ENCODE measurements around the gene CFAP61.

CFAP61 gene

DNA sequence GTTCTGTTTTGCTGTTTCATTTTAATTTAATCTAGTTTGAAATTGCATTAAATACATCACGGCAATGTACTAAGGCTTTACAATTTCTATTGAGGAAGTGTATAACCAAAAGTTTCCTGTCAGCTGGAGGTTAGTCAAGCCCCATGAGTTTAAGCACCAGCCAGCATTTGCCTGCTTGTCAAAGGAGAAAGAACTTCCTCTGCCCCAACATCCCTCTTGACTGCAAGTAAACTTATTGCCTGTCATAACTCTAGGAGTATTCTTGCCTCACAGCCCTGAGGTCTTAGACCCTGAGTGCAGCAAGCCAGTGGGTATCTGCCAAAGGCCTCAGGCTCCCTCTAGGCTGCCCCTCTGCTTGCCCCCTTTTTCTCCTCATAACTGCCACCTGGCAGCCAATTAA, 208.8 kb downstream of the CFAP61 start:
- no peak overlapping the region for H3K4me3 ChIP-seq (ENCODE audit: control insufficient read depth, low read depth, low read length)
- no peak for DNase-seq (ENCODE audit: low read depth)
- TF ChIP-seq, protein P1, sequence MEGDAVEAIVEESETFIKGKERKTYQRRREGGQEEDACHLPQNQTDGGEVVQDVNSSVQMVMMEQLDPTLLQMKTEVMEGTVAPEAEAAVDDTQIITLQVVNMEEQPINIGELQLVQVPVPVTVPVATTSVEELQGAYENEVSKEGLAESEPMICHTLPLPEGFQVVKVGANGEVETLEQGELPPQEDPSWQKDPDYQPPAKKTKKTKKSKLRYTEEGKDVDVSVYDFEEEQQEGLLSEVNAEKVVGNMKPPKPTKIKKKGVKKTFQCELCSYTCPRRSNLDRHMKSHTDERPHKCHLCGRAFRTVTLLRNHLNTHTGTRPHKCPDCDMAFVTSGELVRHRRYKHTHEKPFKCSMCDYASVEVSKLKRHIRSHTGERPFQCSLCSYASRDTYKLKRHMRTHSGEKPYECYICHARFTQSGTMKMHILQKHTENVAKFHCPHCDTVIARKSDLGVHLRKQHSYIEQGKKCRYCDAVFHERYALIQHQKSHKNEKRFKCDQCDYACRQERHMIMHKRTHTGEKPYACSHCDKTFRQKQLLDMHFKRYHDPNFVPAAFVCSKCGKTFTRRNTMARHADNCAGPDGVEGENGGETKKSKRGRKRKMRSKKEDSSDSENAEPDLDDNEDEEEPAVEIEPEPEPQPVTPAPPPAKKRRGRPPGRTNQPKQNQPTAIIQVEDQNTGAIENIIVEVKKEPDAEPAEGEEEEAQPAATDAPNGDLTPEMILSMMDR (IDR thresholded peaks at IDR 0.05; ENCODE audit: control insufficient read depth, insufficient read depth, low read depth, low read length, missing control alignments), result no peak

DNA sequence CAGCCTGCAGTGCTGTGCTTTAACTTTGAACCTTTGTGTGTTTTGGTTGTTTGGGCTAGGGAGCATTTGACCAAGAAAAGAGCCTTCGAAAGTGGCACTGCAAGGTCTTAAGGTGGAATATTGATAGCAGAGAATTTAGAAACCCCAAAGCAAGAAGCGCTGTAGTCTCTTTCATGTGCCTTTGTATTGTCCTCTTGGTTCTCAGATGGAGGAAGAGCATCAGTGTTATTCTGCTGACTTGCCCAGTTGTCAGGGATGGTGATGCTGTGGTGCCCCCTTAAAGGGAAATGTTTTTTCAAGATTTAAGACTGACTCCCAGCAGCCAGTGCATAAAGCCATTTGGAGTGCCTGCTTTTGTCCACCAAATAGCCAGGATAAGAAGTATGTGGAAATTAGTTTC, 212.9 kb downstream of the CFAP61 start:
- DNase-seq (ENCODE audit: low read depth), result no peak
- TF ChIP-seq, protein P1 (IDR thresholded peaks at IDR 0.05; ENCODE audit: control insufficient read depth, insufficient read depth, low read depth, low read length, missing control alignments), result no peak
- H3K4me3 ChIP-seq (ENCODE audit: control insufficient read depth, low read depth, low read length), result no peak overlapping the region

DNA sequence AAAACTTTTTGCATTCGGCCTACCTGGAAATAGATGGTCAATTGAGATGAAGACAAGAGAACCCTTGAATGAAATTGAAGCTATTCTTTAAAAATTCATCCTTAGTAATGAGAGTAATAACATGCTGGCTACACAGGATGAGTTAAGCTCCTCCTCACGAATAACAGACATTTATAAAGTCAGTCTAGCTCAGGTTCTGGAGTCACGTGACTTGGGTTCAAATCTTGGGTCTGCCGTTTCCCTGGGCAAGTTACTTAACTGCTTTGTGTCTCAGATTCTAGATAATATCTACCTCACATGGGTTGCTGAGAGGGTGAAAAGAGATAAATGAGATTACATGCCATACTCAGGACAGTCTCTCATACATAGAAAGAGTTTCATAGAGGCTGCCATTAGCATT, 214.2 kb downstream of the CFAP61 start:
- DNase-seq (ENCODE audit: low read depth), result no peak
- TF ChIP-seq, protein P1 (IDR thresholded peaks at IDR 0.05; ENCODE audit: control insufficient read depth, insufficient read depth, low read depth, low read length, missing control alignments), result no peak
- H3K4me3 ChIP-seq (ENCODE audit: control insufficient read depth, low read depth, low read length), result no peak overlapping the region

DNA sequence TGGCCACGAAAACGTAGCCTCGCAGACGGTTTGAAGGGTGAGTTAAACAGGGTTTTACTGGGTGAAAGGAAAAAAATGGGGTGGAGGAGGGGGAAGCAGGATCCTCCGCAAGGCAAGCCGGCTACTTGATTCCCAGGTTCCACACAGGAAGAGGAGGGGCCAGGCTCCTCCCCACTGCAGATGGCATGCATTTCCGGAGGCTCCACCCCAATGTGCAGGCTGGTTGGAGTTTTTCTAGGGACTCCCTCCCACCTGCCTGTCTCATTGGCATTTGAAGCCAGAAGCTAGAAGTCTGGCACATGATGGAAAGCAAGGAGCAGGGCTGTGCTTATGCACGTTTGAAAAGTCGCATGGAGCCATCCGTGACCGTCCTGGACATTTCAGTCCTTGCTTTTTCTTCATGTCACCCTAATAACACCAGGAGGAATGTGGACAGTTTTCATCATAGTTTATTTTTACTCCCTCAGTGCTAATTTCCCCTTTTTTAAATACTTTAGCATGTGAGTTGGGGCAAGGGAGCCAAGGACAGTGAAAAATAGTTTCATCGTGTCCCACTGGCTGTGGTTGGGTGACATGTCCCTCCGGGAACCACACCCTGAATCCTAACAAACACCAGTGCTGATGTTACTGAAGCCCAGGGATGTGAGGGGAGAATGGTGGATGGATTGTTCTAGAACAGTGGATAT, 215.5 kb downstream of the CFAP61 start:
- TF ChIP-seq, protein P1 (IDR thresholded peaks at IDR 0.05; ENCODE audit: control insufficient read depth, insufficient read depth, low read depth, low read length, missing control alignments), result no peak
- no peak for DNase-seq (ENCODE audit: low read depth)
- H3K4me3 ChIP-seq (ENCODE audit: control insufficient read depth, low read depth, low read length), result no peak overlapping the region

DNA sequence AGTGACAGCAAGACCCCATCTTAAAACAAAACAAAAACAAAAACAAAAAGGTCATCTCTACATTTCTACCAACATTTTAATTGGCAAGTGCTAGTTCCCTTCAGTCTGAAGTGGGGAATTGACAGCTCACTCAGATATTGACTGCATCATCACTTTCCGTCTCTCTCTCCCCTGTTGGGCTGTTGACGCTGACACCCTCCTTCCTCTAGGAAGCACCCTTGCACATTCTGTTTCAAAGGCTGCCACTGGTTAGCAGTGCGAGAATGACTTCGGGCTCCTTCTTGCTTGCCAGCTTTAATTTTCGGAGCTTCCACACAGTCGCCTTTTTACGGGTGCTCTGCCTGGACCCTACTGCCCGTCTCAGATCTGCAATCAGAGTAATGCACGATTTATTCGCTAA, 218.9 kb downstream of the CFAP61 start:
- no peak for DNase-seq (ENCODE audit: low read depth)
- TF ChIP-seq, protein P1 (IDR thresholded peaks at IDR 0.05; ENCODE audit: control insufficient read depth, insufficient read depth, low read depth, low read length, missing control alignments), result no peak
- no peak overlapping the region for H3K4me3 ChIP-seq (ENCODE audit: control insufficient read depth, low read depth, low read length)

DNA sequence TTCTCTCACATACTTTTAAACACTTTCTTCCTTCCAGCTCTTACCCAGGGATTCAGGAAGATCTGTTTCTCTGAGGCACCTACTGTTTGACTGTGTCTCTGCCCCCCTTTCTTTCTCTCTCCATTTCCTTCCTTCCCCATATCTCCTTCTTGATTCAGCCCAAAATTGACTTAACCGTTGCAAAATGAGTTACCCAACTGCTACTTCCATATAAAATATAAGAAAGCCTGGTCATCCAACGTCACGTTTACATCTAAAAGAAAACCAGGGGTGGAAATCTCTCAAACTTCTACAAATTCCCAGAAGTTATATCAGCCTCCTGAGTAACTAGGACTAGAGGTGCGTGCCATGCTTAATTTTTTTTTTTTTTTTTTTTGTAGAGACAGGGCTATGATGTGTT, 220.4 kb downstream of the CFAP61 start:
- DNase-seq (ENCODE audit: low read depth), result no peak
- TF ChIP-seq, protein P1 (IDR thresholded peaks at IDR 0.05; ENCODE audit: control insufficient read depth, insufficient read depth, low read depth, low read length, missing control alignments), result no peak
- no peak overlapping the region for H3K4me3 ChIP-seq (ENCODE audit: control insufficient read depth, low read depth, low read length)
